Right atrium auricular region (tissue), 2 donors: ENCODE measurements around the gene KIF1A. TPM values are rescaled to one million over a fixed set of nuclear protein-coding genes. Genes with fewer than 3 reads are reported as not detected.

Experiments
- DNase-seq: peaks from one replicate; pipeline ENCODE4 v3.0.0-alpha.2; 2019; ENCODE audit warnings: low spot score
- H3K27ac ChIP-seq, 2 donors: fragments of 200-600 bp; sonication (generic); 1 replicate in 1 of 2; 2 replicates in 1 of 2; pipeline ENCODE4 v1.5.1; 2016 to 2019
- H3K27me3 ChIP-seq, 2 donors: fragments of 200-600 bp; sonication (generic); one replicate each; pipeline versions ENCODE4 v1.5.1 to v1.6.0; 2017 to 2019
- H3K36me3 ChIP-seq: fragments of 200-600 bp; sonication (generic); one replicate; pipeline ENCODE4 v1.5.1; 2016
- H3K4me1 ChIP-seq, 2 donors: fragments of 200-600 bp; sonication (generic); one replicate each; pipeline versions ENCODE4 v1.5.1 to v1.6.0; 2017 to 2019
- H3K4me3 ChIP-seq, 2 donors: fragments of 200-600 bp; sonication (generic); 1 replicate in 1 of 2; 2 replicates in 1 of 2; pipeline ENCODE4 v1.5.1; 2017 to 2019; ENCODE audit warnings: mild to moderate bottlenecking in 1 of 2, moderate library complexity in 1 of 2
- H3K9me3 ChIP-seq, 2 donors: fragments of 200-600 bp; sonication (generic); one replicate each; pipeline ENCODE4 v1.5.1; 2019
- CTCF ChIP-seq, 2 donors: fragments of 200-600 bp; sonication (generic); IDR thresholded peaks; one replicate each; pipeline ENCODE4 v1.5.1; 2019; ENCODE audit warnings: antibody characterized with exemption in 2 of 2
- total RNA-seq, 2 donors: library from RNA; depleted of rRNA; stranded (reverse); fragments of >200 nt; gene quantifications; one replicate each; pipeline ENCODE4 v1.1.0, GENCODE V29; 2016

The KIF1A gene
- total RNA-seq, 2 donors from 2014 or later: 41.8 to 43.7 TPM

- Histone ChIP-seq H3K4me1 (no peaks in the 10 kb centered on the region), H3K9me3 (no peaks in the 10 kb centered on the region), H3K36me3 (no peaks in the 10 kb centered on the region), H3K27me3 (no peaks in the 10 kb centered on the region), H3K4me3 (no peak overlapping the region), H3K27ac (no peak overlapping the region)
- no peak for DNase-seq
- no peak for TF ChIP-seq CTCF (IDR thresholded peaks at IDR 0.05)
Observed at GRCh38 chr2:240864475-240864874, 44.5 kb upstream of the KIF1A start.

- Histone ChIP-seq H3K4me1 (no peaks in the 10 kb centered on the region), H3K9me3 (no peaks in the 10 kb centered on the region), H3K4me3 (no peak overlapping the region), H3K27me3 (no peaks in the 10 kb centered on the region), H3K36me3 (no peaks in the 10 kb centered on the region), H3K27ac (no peak overlapping the region)
- no peak for TF ChIP-seq CTCF (IDR thresholded peaks at IDR 0.05)
- no peak for DNase-seq
Observed at GRCh38 chr2:240861547-240861946, 41.5 kb upstream of the KIF1A start.

GRCh38 chr2:240858871-240859270 lies 38.9 kb upstream of the KIF1A start:
- no peak for DNase-seq
- TF ChIP-seq CTCF (IDR thresholded peaks at IDR 0.05): no peak
- Histone ChIP-seq H3K27me3 (no peaks in the 10 kb centered on the region), H3K27ac (no peak overlapping the region), H3K36me3 (no peaks in the 10 kb centered on the region), H3K9me3 (no peaks in the 10 kb centered on the region), H3K4me3 (no peak overlapping the region), H3K4me1 (no peaks in the 10 kb centered on the region)

DNA sequence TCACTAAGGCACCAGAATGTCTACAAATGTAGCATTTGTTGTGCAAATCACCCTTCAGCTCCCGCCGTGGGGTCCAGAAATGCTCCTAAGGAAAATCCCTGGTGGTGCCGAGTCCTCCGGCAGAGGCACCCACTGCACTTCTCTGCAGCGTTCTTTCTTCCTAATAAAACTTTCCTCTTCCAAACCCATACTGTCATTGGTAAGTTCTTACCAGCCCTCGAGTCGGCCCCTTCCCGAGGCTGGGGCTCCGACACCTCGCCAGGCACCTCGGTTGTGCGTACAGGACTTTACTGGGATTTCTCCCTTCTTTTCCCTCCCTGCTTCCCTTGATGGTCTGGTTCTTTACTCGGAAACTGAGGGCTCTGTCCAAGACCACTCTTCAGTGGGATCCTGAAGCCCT lies 38.3 kb upstream of the KIF1A start:
- no peak for TF ChIP-seq CTCF (IDR thresholded peaks at IDR 0.05)
- DNase-seq: no peak
- no peaks in the 10 kb centered on the region for H3K36me3 ChIP-seq
- no peak overlapping the region for H3K27ac ChIP-seq
- no peaks in the 10 kb centered on the region for H3K4me1 ChIP-seq
- no peak overlapping the region for H3K4me3 ChIP-seq
- no peaks in the 10 kb centered on the region for H3K9me3 ChIP-seq
- no peaks in the 10 kb centered on the region for H3K27me3 ChIP-seq

DNA sequence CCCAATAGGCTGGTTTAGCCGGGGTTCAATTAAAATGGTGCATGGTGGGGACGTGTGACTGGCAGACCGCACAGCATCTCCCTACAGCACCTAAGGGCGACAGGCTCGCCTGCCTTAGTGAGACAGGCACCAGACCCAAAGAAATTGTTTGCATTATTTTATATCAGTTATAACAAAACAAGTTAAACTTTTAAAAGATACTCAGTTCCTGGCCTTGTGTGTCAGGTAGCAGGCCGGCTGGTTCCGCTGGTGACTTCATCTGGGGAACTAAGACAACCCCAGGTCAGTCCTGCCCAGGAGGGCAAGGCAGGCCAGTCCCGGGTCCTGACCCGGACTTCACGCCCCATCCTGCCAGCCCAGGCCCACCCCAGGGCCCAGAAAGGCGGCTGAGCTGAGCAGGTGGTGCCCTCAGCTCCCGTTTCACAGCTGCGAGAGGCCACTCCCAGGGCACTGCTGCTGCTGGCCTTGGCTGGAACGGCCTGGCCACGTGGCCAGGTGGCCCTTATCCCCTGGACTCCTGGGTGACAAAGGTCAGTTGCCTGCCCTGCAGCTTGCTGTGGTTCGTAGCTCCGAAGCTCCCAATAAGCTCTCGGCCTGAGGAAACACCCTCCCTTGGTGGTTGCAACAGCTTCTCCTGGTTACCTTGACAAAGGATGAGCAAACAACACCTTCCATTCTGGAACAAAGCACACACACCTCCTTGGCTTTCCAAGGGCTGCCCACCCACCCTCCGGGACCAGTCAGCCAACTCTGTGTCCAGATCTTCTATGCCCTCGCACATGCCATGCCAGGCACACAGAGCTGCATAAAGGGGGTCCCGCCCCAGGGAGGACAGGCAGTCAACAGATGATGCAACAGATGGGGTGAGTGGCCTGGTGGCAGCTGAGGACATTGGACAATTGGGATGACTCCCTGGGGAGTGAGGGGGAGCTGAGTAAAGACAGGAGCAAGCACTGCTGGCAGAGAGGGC lies 37.3 kb upstream of the KIF1A start:
- no peaks in the 10 kb centered on the region for H3K27me3 ChIP-seq
- no peak overlapping the region for H3K4me3 ChIP-seq
- TF ChIP-seq CTCF (IDR thresholded peaks at IDR 0.05): no peak
- H3K9me3 ChIP-seq: no peaks in the 10 kb centered on the region
- no peaks in the 10 kb centered on the region for H3K36me3 ChIP-seq
- H3K27ac ChIP-seq: no peak overlapping the region
- no peak for DNase-seq
- H3K4me1 ChIP-seq: no peaks in the 10 kb centered on the region
